Hematopoietic multipotent progenitor cell treated with erythropoietin and hydrocortisone succinate and interleukin-3 and kit ligand, for 6 days (in vitro differentiated cells): ENCODE data around the gene MAD1L1.
"Not testable (repeated sequence)": the region's sequence is repeated elsewhere in the genome, so short reads cannot be mapped to it uniquely, and the experiment has no call there.

ENCODE experiments used
- DNase-seq: peaks from one replicate; pipeline ENCODE4 v3.0.0-alpha.2; 2015

MAD1L1 gene

GRCh38 chr7:2008101-2008935, 224.4 kb downstream of the MAD1L1 start:
- no peak for DNase-seq

GRCh38 chr7:2007551-2007950, 225.2 kb downstream of the MAD1L1 start:
- DNase-seq = no peak

- DNase-seq = no peak
Observed at GRCh38 chr7:2006921-2007381, 225.8 kb downstream of the MAD1L1 start.

DNA sequence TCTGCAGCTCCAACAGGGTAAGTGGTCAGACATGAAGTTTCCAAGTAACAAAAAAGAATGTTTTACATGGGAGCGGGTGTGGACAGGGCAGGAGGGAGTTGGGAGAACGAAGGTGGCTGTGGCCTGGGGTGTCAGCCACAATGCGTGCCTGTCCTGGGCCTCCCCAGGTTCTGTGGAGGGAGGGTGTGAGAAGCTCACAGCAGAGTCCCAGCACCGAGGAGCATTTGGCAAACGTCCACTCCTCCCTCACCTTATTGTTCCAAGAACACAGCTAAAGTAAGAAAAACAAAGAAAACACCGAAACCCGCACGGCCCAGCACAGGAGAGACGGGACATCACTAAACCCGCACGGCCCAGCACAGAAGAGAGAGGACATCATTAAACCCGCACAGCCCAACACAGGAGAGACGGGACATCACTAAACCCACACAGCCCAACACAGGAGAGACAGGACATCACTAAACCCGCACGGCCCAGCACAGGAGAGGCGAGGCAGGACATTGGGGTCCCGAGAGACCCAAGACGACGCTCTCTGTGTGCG, 226.4 kb downstream of the MAD1L1 start:
- DNase-seq = no peak

DNA sequence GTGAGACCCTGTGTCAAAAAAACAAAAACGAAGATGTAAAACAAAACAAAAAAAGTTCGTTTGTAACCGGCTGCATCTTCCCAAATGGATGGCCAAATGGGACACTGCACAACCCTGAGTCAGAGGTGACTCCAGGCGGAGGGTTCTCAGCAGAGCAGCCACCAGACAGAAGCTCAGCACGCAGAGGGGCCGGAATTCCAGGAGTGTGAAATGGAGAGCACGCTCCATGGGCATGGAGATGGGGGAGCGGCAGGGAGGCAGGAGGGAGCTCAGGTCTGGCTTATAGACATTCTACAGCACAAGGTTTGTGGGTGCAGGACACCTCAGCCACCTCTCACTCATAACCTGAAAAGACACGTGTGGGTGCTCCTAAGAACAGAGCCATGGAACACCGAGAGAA, 227.0 kb downstream of the MAD1L1 start:
- DNase-seq = no peak

DNA sequence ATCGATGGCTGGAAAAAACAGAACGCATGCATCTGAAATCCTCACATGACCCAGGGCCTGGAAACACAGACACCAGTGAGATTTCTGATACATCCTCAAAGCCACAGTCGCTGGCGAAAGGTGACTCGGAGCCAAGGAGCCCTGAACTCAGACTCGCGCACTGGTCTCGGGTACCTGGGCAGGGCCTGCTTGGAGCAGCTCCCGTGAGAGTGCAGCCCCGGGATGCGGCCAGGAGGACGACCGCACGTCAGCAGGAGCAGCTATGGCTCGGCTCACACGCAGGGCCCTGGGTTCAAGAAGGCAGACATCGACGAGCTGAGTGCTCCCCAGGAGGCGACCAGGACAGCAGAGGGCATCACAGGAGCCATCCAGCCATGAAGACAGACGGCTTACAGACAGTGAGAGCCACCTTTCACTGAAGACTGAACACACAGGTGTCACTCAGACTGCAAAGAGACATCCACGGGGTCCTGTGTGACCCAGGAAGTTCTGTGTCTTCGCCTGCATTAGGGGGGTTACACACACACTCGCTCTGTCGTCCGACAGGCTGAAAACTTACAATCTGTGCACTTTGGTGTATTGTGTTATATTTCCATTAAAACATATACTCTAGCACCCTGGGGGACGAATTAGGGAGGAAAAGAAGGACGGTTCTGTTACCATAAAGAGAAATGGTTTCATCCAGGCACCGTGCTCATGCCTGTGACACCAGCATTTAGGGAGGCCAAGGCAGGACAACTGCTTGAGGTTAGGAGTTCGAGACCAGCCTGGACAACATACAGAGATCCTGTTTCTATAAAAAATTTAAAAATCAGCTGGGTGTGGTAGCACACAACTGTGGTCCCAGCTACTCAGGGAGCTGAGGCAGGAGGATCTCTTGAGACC, 227.7 kb downstream of the MAD1L1 start:
- no peak for DNase-seq

GRCh38 chr7:2003931-2004812, 228.6 kb downstream of the MAD1L1 start:
- no peak for DNase-seq

GRCh38 chr7:2003451-2003930, 229.3 kb downstream of the MAD1L1 start:
- DNase-seq = no peak

- DNase-seq = no peak
Observed at GRCh38 chr7:2002561-2003450, 229.9 kb downstream of the MAD1L1 start.

DNA sequence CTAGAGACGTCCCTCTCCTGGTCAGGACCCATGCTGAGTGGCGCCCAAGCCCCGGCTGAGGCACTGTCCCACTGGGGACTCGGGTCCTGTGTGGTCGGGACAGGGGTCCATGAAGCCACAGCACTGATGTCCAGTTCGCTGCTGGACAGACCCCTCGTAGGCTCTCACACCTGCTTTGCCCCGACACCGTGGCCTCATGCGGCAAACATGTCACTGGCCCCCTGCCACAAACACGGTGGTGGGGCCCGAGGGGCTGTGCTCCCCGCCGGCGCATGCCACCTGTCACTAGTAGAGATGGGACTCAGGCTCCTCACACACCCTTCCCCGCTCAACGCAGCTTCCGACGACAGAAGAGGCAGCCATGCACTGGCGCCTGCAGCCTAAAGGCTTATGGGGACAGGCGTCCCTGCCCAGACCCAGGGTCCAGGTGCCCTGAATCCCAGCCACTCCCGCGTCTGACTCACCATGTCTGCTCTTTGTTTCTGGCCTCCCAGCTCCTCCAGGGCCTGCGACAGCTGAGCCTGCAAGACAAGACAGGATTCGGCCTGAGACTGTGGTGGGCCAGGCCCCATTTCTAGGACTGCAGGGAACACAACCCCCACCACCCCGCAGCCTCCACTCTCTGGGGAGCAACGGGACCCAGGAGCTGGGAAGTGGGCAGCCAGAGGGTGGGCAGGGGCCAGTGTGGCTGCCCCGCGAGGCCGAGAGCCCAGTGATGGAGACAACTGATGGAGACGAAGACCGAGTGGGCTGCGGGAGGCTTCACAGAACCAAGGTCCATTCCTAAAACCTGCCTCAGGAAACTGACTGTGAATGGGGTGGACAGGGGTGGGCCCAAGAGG, 230.9 kb downstream of the MAD1L1 start:
- DNase-seq = no peak

DNA sequence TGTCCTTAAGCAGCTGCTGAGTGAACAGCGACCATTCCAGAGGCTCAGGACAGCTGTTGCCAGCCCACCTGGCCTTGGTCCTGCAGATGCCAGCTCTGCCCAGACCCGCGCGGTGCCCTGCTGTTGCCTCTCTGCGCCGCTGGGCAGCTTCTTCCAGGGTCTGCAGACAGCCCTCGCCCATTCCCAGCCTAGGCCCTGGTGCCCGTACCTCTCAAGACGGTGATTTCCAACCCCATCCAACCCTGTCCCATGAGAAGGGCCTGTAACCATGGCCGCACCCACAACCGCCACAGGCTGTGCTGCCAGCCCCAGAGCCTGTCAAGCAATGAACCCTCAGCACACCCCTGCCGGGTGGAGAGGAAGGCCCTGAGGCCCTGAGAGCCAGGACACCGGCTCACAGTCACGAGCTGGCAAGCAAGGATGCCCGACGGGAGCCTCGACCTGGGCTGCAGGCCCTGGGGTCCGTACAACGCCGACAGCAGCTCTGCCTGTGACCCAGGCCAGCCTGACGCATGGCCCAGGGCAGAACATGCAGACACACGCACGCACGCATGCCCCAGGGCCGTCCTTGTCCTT, 231.9 kb downstream of the MAD1L1 start:
- DNase-seq = no peak

- DNase-seq = no peak
Observed at GRCh38 chr7:2000153-2000687, 232.5 kb downstream of the MAD1L1 start.

DNA sequence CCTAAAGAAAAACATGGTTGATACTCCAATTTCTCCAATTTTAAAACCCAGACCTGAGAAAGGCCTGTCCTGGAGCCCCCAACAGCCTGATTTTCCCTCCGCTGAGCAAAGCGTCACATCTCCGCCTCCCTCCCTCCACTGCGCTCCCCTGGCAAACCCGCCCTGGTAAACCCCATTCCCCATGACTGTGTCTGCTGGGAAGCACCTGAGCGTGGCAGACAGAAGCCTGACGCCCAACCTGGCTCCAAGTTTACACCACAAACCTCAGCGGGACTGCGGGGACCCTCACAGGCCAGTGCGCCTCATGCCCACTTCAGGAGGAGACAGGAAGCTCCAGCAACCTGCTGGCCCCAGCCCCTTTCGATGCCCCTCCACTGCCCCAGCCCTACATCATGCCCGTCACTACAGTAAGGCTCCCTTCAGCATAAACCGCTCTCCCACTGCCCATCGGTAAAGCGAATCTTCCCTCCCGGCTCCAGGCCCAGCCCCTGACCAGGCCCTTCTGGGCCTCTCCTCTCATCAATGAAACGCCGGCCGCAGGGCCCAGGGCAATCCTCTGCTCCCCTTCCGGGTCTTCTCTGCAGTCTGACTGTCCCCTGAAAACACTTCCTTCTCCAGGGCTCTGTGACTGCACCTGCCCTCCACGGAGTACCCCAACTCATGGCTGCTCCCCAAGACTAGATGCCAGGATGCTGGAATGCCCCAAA, 233.3 kb downstream of the MAD1L1 start:
- DNase-seq = no peak

GRCh38 chr7:1998146-1998545, 234.6 kb downstream of the MAD1L1 start:
- DNase-seq = no peak

GRCh38 chr7:1997537-1998076, 235.1 kb downstream of the MAD1L1 start:
- no peak for DNase-seq

- no peak for DNase-seq
Observed at GRCh38 chr7:1996816-1997215, 235.9 kb downstream of the MAD1L1 start.

DNA sequence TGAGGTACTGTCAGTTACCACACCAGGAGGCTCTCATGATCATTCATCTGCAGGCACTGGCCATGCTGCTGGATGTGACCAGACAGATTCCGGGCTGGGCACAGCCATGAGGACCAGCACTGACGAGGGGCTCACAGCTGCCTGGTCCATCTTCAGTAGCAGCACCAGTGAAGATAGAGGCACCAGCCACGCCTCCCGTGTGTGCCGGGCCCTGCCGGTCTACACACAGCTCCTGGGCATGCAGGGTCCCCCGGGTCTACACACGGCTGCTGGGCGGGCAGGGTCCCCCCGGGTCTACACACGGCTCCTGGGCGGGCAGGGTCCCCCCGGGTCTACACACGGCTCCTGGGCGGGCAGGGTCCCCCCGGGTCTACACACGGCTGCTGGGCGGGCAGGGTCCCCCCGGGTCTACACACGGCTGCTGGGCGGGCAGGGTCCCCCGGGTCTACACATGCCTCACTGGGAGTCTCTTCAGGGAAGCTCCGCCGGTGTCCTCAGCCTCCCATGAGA, 236.8 kb downstream of the MAD1L1 start:
- not testable (repeated sequence) for DNase-seq

- no peak for DNase-seq
Observed at GRCh38 chr7:1995426-1995825, 237.3 kb downstream of the MAD1L1 start.
